SU-DHL-6 (cell line): ENCODE measurements around the gene DPP9.

Source experiments
- H2AFZ ChIP-seq: fragments of 200-600 bp; sonication (generic); 2 replicates; pipeline ENCODE4 v1.6.1; 2014; ENCODE audit warnings: low read depth, mild to moderate bottlenecking, moderate library complexity, mixed read lengths, antibody characterized with exemption, low read length; ENCODE audit not compliant: severe bottlenecking
- H3F3A ChIP-seq: fragments of 200-600 bp; shearing (Covaris generic); 2 replicates; pipeline ENCODE4 v1.6.0; 2016; ENCODE audit warnings: antibody characterized with exemption, mild to moderate bottlenecking; ENCODE audit not compliant: insufficient read depth
- H3K27ac ChIP-seq: fragments of 200-600 bp; sonication (generic); 2 replicates; pipeline ENCODE4 v1.5.1; 2016; ENCODE audit warnings: low read depth, mild to moderate bottlenecking, low read length, moderate library complexity, mixed read lengths
- H3K27me3 ChIP-seq: fragments of 200-600 bp; sonication (generic), shearing (Covaris generic); 2 replicates; pipeline ENCODE4 v1.6.0; 2014; ENCODE audit warnings: mild to moderate bottlenecking, low read length
- H3K36me3 ChIP-seq: fragments of 200-600 bp; sonication (generic); 2 replicates; pipeline ENCODE4 v1.6.1; 2014; ENCODE audit warnings: mild to moderate bottlenecking, low read length, mixed read lengths
- H3K4me2 ChIP-seq: fragments of 300-600, 200-600 bp; shearing (Covaris generic), sonication (generic); 2 replicates; pipeline ENCODE4 v1.6.0; 2014; ENCODE audit warnings: low read length, low read depth, mild to moderate bottlenecking; ENCODE audit not compliant: poor library complexity, severe bottlenecking
- H3K4me3 ChIP-seq: fragments of 200-600 bp; sonication (generic); 2 replicates; pipeline ENCODE4 v1.5.1; 2014; ENCODE audit warnings: antibody characterized with exemption, low read length, mild to moderate bottlenecking, mixed read lengths; ENCODE audit not compliant: insufficient read depth, poor library complexity, severe bottlenecking
- H3K79me2 ChIP-seq: fragments of 200-600 bp; sonication (generic); 2 replicates; pipeline ENCODE4 v1.6.1; 2014; ENCODE audit warnings: mild to moderate bottlenecking, low read length, moderate library complexity; ENCODE audit not compliant: insufficient read depth
- H3K9ac ChIP-seq: fragments of 200-600 bp; sonication (generic); 2 replicates; pipeline ENCODE4 v1.7.0; 2014; ENCODE audit warnings: mild to moderate bottlenecking, low read length
- H3K9me2 ChIP-seq: fragments of 200-600 bp; sonication (generic); replicated peaks from 2 replicates; pipeline ENCODE4 v1.6.1; 2014; ENCODE audit warnings: low read length; ENCODE audit not compliant: insufficient read depth
- H3K9me3 ChIP-seq: fragments of 200-600 bp; sonication (generic); 2 replicates; pipeline ENCODE4 v1.6.1; 2014; ENCODE audit warnings: low read length, mixed read lengths; ENCODE audit not compliant: insufficient read depth
- H4K20me1 ChIP-seq: fragments of 200-600 bp; sonication (generic); 2 replicates; pipeline ENCODE4 v1.6.1; 2014; ENCODE audit warnings: low read depth, mild to moderate bottlenecking, antibody characterized with exemption, low read length, moderate library complexity, mixed read lengths
- EZH2phosphoT487 ChIP-seq: fragments of 200-600 bp; sonication (generic), shearing (Covaris generic); conservative IDR thresholded peaks from 2 replicates; pipeline ENCODE4 v1.6.1; 2018; ENCODE audit warnings: mild to moderate bottlenecking, antibody characterized with exemption, low read length, moderate library complexity, mixed read lengths
- TF ChIP-seq, protein P1 (sequence below): fragments of 200-600 bp; sonication (generic); IDR thresholded peaks from one replicate; pipeline ENCODE4 v1.5.1; 2017; ENCODE audit warnings: antibody characterized with exemption, mild to moderate bottlenecking, low read length, moderate library complexity; ENCODE audit not compliant: insufficient read depth, poor library complexity, severe bottlenecking

DPP9 gene

DNA sequence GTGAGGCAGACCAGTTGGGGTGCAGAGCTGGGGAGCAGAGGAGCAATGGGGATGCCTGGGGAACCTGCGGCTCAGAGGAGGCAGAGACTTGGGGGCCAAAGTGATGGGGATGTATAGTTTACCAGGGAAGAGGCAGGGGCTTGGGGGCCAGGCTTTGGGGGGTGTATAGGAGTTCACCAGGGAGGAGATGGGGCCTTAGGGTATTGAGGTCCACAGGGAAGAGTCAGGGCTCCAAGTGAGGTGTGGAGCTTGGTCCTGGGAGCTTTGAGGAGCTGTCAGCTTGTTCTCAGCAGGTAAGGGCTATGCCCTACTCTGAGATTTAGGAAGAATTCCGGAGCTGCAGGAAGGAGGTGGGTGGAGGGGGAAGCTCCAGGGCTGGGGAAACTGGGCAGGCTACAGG is 73.5 kb downstream of the DPP9 start:
- no peak overlapping the region for H3K4me3 ChIP-seq
- no peak overlapping the region for H3K4me2 ChIP-seq
- H3K27ac ChIP-seq, result no peak overlapping the region
- no peaks in the 10 kb centered on the region for H3K36me3 ChIP-seq
- H3K9ac ChIP-seq, result no peak overlapping the region
- no peaks in the 10 kb centered on the region for H3K9me3 ChIP-seq
- H3K9me2 ChIP-seq, result no peaks in the 10 kb centered on the region
- no peak overlapping the region for H2AFZ ChIP-seq
- peaks cover 6% of the 10 kb centered on the region; the same call in 1 of the 2 replicates for H3K79me2 ChIP-seq
- no peaks in the 10 kb centered on the region for H3F3A ChIP-seq
- no peak for TF ChIP-seq EZH2phosphoT487
- TF ChIP-seq, protein P1, sequence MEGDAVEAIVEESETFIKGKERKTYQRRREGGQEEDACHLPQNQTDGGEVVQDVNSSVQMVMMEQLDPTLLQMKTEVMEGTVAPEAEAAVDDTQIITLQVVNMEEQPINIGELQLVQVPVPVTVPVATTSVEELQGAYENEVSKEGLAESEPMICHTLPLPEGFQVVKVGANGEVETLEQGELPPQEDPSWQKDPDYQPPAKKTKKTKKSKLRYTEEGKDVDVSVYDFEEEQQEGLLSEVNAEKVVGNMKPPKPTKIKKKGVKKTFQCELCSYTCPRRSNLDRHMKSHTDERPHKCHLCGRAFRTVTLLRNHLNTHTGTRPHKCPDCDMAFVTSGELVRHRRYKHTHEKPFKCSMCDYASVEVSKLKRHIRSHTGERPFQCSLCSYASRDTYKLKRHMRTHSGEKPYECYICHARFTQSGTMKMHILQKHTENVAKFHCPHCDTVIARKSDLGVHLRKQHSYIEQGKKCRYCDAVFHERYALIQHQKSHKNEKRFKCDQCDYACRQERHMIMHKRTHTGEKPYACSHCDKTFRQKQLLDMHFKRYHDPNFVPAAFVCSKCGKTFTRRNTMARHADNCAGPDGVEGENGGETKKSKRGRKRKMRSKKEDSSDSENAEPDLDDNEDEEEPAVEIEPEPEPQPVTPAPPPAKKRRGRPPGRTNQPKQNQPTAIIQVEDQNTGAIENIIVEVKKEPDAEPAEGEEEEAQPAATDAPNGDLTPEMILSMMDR, result no peak
- no peaks in the 10 kb centered on the region for H4K20me1 ChIP-seq
- no peaks in the 10 kb centered on the region for H3K27me3 ChIP-seq

DNA sequence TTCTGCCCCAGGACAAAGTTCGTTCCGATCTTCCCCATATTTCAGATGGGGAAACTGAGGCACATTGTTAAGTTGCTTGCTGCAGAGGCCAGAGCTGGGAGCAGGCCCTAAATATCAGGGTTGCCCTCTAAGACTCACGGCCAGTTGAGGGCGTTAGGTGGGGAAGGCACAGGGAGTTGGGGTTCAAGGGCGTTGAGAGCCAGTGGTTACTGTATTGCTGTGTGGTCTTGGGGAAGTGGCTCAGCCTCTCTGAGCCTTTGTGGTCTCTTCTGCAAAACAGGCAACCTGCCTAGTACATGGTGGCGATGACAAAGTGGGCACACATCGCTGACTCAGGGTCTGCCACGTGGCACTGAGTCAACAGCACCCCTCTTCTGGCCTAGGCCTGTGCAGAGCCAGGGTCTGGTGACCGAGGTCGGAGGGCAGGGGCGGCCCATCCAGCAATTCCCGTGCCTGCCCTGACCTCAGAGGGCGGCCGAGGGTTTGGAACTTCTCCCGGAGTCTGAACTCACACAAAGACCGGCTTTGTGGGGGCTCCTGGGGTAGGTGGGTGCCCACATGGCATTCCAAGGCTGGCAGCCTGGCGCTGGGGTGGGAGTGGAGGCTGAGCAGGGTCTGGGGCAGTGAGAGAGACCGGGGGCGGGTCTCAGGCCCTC is 74.1 kb downstream of the DPP9 start:
- Histone ChIP-seq H3K79me2 (peaks cover 6% of the 10 kb centered on the region; the same call in 1 of the 2 replicates), H3K9ac (no peak overlapping the region), H3K9me3 (no peaks in the 10 kb centered on the region), H3F3A (no peaks in the 10 kb centered on the region), H3K27me3 (no peaks in the 10 kb centered on the region), H3K36me3 (no peaks in the 10 kb centered on the region), H3K9me2 (no peaks in the 10 kb centered on the region), H3K4me2 (no peak overlapping the region), H4K20me1 (no peaks in the 10 kb centered on the region), H2AFZ (no peak overlapping the region), H3K4me3 (no peak overlapping the region), H3K27ac (no peak overlapping the region)
- TF ChIP-seq EZH2phosphoT487, result no peak
- TF ChIP-seq, protein P1, result no peak

DNA sequence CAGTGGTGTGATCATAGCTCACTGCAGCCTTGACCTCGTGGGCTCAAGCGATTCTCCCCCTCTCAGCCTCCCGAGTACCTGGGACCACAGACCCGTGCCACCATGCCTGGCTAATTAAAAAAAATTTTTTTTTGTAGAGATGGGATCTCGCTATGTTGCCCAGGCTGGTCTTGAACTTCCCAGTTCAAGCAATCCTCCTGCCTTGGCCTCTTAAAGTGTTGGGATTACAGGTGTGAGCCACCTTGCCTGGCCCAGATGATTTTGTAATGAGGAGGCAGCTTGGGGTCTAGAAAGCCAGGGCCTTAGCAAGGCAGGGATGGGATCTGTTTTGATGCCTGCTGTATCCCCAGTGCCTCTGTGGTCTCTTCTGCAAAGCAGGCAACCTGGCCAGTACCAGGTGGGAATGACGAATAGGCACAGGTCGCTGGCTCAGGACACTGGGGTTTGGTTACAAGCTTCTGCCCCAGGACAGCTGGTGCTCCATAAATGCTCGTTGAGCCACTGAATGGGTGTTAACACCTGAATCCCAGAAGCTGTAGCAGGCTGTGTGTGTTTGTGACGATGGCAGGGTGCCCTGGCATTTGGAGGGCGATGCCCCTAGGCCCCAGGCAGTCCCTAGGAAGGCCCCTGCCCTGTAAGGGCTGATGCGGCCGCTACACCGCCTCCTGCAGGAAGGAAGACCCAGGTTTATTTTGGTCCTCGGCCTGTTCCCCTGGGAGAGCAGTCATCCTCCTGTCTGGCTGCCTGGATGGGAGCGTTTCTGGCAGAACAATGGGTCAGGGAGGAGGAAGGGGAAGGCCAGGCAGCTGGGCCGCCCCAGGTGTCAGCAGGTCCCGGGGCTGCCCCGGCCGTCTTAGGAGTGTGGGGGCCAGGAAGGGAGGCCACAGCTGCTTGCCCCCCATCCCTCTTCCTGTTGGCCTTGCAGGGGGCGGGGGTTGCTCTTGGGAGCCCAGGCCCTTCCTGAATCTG is 75.7 kb downstream of the DPP9 start:
- H3K9ac ChIP-seq, result no peak overlapping the region
- H2AFZ ChIP-seq, result no peak overlapping the region
- no peak overlapping the region for H3K4me3 ChIP-seq
- no peaks in the 10 kb centered on the region for H4K20me1 ChIP-seq
- no peak overlapping the region for H3K27ac ChIP-seq
- H3K27me3 ChIP-seq, result no peaks in the 10 kb centered on the region
- TF ChIP-seq, protein P1, result no peak
- TF ChIP-seq EZH2phosphoT487, result no peak
- no peaks in the 10 kb centered on the region for H3K9me2 ChIP-seq
- H3K4me2 ChIP-seq, result no peak overlapping the region
- H3F3A ChIP-seq, result no peaks in the 10 kb centered on the region
- H3K36me3 ChIP-seq, result no peaks in the 10 kb centered on the region
- no peaks in the 10 kb centered on the region for H3K9me3 ChIP-seq
- peaks cover 6% of the 10 kb centered on the region; the same call in 1 of the 2 replicates for H3K79me2 ChIP-seq
